ENCODE measurements around the gene RANBP2.

DNA sequence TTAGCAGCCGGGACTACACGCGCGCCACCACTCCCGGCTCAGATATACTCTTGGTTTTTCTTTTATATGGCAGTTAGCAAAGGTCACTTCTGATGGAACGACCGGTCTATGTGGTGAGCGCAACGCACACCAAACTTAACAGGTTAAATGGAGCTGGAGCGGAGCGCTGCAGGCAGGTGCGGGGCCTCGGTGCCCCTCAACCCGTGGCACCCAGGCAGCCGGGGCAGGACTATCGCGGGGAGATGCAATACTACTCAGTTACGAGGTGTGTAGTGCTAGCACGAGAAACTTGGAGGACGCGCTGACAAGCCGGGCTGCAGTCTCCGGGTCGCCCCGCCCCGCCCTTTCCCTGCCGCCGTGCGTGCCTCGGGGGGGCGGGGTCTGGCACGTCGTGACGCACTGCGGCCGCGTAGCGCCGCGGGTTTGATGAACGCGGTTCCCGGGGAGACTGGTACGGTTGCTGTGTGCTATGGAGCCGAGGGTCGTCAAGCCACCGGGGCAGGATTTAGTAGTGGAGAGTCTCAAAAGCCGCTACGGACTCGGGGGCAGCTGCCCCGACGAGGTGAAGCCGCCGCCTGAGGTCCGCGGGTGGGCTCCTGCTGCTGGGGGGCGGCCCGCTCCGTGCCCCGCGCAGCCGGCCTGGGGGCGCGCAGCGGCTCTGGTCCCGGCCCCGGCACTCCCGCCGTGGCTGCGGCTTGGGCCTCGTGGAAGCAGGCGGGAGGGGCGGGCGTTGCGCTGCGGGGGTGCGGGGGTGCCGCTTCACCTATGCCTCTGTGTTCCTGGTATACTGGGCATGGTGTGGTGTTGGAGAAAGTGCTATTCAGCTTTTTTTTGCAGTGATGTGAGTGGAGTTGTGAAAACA lies 67.3 kb downstream of the RANBP2 start, which contains the start of gene CCDC138:
- TF ChIP-seq, protein P1, sequence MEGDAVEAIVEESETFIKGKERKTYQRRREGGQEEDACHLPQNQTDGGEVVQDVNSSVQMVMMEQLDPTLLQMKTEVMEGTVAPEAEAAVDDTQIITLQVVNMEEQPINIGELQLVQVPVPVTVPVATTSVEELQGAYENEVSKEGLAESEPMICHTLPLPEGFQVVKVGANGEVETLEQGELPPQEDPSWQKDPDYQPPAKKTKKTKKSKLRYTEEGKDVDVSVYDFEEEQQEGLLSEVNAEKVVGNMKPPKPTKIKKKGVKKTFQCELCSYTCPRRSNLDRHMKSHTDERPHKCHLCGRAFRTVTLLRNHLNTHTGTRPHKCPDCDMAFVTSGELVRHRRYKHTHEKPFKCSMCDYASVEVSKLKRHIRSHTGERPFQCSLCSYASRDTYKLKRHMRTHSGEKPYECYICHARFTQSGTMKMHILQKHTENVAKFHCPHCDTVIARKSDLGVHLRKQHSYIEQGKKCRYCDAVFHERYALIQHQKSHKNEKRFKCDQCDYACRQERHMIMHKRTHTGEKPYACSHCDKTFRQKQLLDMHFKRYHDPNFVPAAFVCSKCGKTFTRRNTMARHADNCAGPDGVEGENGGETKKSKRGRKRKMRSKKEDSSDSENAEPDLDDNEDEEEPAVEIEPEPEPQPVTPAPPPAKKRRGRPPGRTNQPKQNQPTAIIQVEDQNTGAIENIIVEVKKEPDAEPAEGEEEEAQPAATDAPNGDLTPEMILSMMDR (IDR thresholded peaks at IDR 0.05) = no peak
- TF ChIP-seq POLR2AphosphoS5 (IDR thresholded peaks at IDR 0.05) = peak in 1 of 3 donors; percentile 59
- TF ChIP-seq POLR2A (IDR thresholded peaks at IDR 0.05) = no peak

Measured in suprapubic skin (tissue), 4 donors.